IMR-90 (cell line): ENCODE results near the gene CFAP97. TPM values are rescaled to one million over a fixed set of nuclear protein-coding genes. Genes with fewer than 3 reads are reported as not detected.

Experiments
- ATAC-seq: fragments of 200-7000 bp; cut with Tn5 transposase; 2 replicates; pipeline ENCODE4 v1.9.1; 2020; ENCODE audit warnings: low read depth, mild to moderate bottlenecking, moderate library complexity
- BruUV-seq: library from RNA; stranded (reverse); fragments of 400-500 nt; replicated peaks from 2 replicates; lab custom pipeline; 2021; lab: Mats Ljungman, UMichigan
- CTCF ChIA-PET: fragments of 300-600 bp; formaldehyde crosslinking; extraction: SDS; loops from one replicate; lab custom pipeline; 2021; ENCODE audit warnings: antibody characterized with exemption; lab: Yijun Ruan, JAX
- POLR2A ChIA-PET: fragments of 300-600 bp; sonication (Branson Sonifier 250); formaldehyde crosslinking; loops from one replicate; lab custom pipeline; 2022; ENCODE audit warnings: antibody characterized with exemption; ENCODE audit not compliant: unreplicated experiment; lab: Charles Lee
- DNase-seq: peaks from one replicate; pipeline ENCODE4 v3.0.0; 2013
- H2AFZ ChIP-seq: replicated peaks from 2 replicates; pipeline ENCODE3; 2013; ENCODE audit warnings: low read length, mild to moderate bottlenecking; ENCODE audit not compliant: poor library complexity
- H2AK5ac ChIP-seq: 2 replicates; pipeline ENCODE4 v1.6.1; 2013; ENCODE audit warnings: low read depth, low read length, inconsistent platforms
- H2AK9ac ChIP-seq: replicated peaks from 2 replicates; pipeline ENCODE3; 2013; ENCODE audit warnings: mild to moderate bottlenecking, low read depth, low read length, moderate library complexity; ENCODE audit not compliant: poor library complexity
- H2BK120ac ChIP-seq: 2 replicates; pipeline ENCODE4 v1.6.1; 2013; ENCODE audit warnings: low read depth, low read length, inconsistent platforms
- H2BK15ac ChIP-seq: 3 replicates; pipeline ENCODE4 v1.6.1; 2013; ENCODE audit warnings: low read depth, low read length, inconsistent platforms
- H2BK20ac ChIP-seq: 2 replicates; pipeline ENCODE4 v1.6.1; 2013; ENCODE audit warnings: low read depth, mild to moderate bottlenecking, inconsistent platforms, low read length, moderate library complexity
- H2BK5ac ChIP-seq: 2 replicates; pipeline ENCODE4 v1.6.1; 2013; ENCODE audit warnings: mild to moderate bottlenecking, low read depth, low read length, inconsistent platforms; ENCODE audit not compliant: poor library complexity, severe bottlenecking
- H3K14ac ChIP-seq: replicated peaks from 2 replicates; pipeline ENCODE4 v1.6.1; 2013; ENCODE audit warnings: low read depth, low read length, inconsistent platforms
- H3K18ac ChIP-seq: 2 replicates; pipeline ENCODE4 v1.6.1; 2013; ENCODE audit warnings: low read depth, low read length, control low read depth
- H3K23ac ChIP-seq: 2 replicates; pipeline ENCODE4 v1.6.1; 2013; ENCODE audit warnings: low read depth, low read length, inconsistent platforms
- H3K27ac ChIP-seq: 2 replicates; pipeline ENCODE4 v1.5.1; 2013; ENCODE audit warnings: mild to moderate bottlenecking, control low read depth, low read length; ENCODE audit not compliant: insufficient read depth
- H3K27me3 ChIP-seq: 2 replicates; pipeline ENCODE4 v1.6.1; 2013; ENCODE audit warnings: low read length; ENCODE audit not compliant: control insufficient read depth, insufficient read depth
- H3K36me3 ChIP-seq: 2 replicates; pipeline ENCODE4 v1.6.1; 2013; ENCODE audit warnings: low read length, mixed read lengths; ENCODE audit not compliant: control insufficient read depth, insufficient read depth
- H3K4ac ChIP-seq: 2 replicates; pipeline ENCODE4 v1.6.1; 2013; ENCODE audit warnings: low read depth, low read length, inconsistent platforms
- H3K4me1 ChIP-seq: 2 replicates; pipeline ENCODE4 v1.6.1; 2013; ENCODE audit warnings: low read length, mixed read lengths; ENCODE audit not compliant: control insufficient read depth, insufficient read depth
- H3K4me2 ChIP-seq: 2 replicates; pipeline ENCODE4 v1.6.1; 2013; ENCODE audit warnings: low read depth, mild to moderate bottlenecking, control low read depth, low read length, moderate library complexity
- H3K4me3 ChIP-seq: 2 replicates; pipeline ENCODE4 v1.5.1; 2013; ENCODE audit warnings: low read depth, mild to moderate bottlenecking, control low read depth, low read length, moderate library complexity; ENCODE audit not compliant: insufficient read depth
- H3K56ac ChIP-seq: 2 replicates; pipeline ENCODE4 v1.6.1; 2013; ENCODE audit warnings: low read length, inconsistent platforms; ENCODE audit not compliant: insufficient read depth; ENCODE audit errors: extremely low read depth
- H3K79me1 ChIP-seq, 2 experiments: 2 replicates each; pipeline ENCODE4 v1.6.1; 2013; ENCODE audit warnings: low read length in 2 of 2, inconsistent platforms in 1 of 2, low read depth in 1 of 2
- H3K9ac ChIP-seq: 2 replicates; pipeline ENCODE4 v1.6.1; 2013; ENCODE audit warnings: low read depth, low read length, control low read depth
- H3K9me1 ChIP-seq: 2 replicates; pipeline ENCODE4 v1.6.1; 2013; ENCODE audit warnings: low read length, inconsistent platforms; ENCODE audit not compliant: insufficient read depth
- H3K9me3 ChIP-seq: 2 replicates; pipeline ENCODE4 v1.6.1; 2013; ENCODE audit warnings: low read length; ENCODE audit not compliant: control insufficient read depth, insufficient read depth
- H4K20me1 ChIP-seq: 2 replicates; pipeline ENCODE4 v1.6.1; 2013; ENCODE audit warnings: low read length, inconsistent platforms; ENCODE audit not compliant: insufficient read depth
- H4K5ac ChIP-seq: 2 replicates; pipeline ENCODE4 v1.6.1; 2013; ENCODE audit warnings: mild to moderate bottlenecking, low read depth, low read length, control low read depth
- H4K8ac ChIP-seq, 2 experiments: 2 replicates each; pipeline ENCODE4 v1.6.1; 2013; ENCODE audit warnings: low read depth in 2 of 2, low read length in 2 of 2, control low read depth in 1 of 2, inconsistent platforms in 1 of 2
- H4K91ac ChIP-seq: 2 replicates; pipeline ENCODE4 v1.6.1; 2013; ENCODE audit warnings: low read depth, low read length, inconsistent platforms; ENCODE audit not compliant: insufficient read depth
- BHLHE40 ChIP-seq: fragments of 150-350 bp; IDR thresholded peaks from 2 replicates; pipeline ENCODE4 v1.6.1; 2016; ENCODE audit warnings: mild to moderate bottlenecking, low read depth, low read length
- CEBPB ChIP-seq: IDR thresholded peaks from 2 replicates; pipeline ENCODE4 v1.6.1; 2012; ENCODE audit warnings: low read depth, low read length, improper control_type of control experiment
- CHD1 ChIP-seq: IDR thresholded peaks from 2 replicates; pipeline ENCODE4 v1.6.1; 2012; ENCODE audit warnings: low read depth, low read length, improper control_type of control experiment
- FOS ChIP-seq: fragments of 150-350 bp; IDR thresholded peaks from 2 replicates; pipeline ENCODE4 v1.6.1; 2016; ENCODE audit warnings: low read depth, low read length
- MAFK ChIP-seq: IDR thresholded peaks from 2 replicates; pipeline ENCODE4 v1.6.1; 2012; ENCODE audit warnings: low read depth, low read length, improper control_type of control experiment
- MAZ ChIP-seq: IDR thresholded peaks from 2 replicates; pipeline ENCODE4 v1.6.1; 2012; ENCODE audit warnings: low read depth, mild to moderate bottlenecking, low read length, improper control_type of control experiment, moderate library complexity, borderline replicate concordance
- MXI1 ChIP-seq: IDR thresholded peaks from 2 replicates; pipeline ENCODE4 v1.6.1; 2012; ENCODE audit warnings: low read depth, mild to moderate bottlenecking, low read length, moderate library complexity, borderline replicate concordance
- NFE2L2 ChIP-seq: fragments of 150-350 bp; IDR thresholded peaks from 2 replicates; pipeline ENCODE4 v1.6.1; 2016; ENCODE audit warnings: low read depth, mild to moderate bottlenecking, low read length
- POLR2A ChIP-seq: IDR thresholded peaks from 2 replicates; pipeline ENCODE4 v1.6.1; 2012; ENCODE audit warnings: mild to moderate bottlenecking, low read depth, low read length
- RAD21 ChIP-seq: IDR thresholded peaks from 2 replicates; pipeline ENCODE4 v1.6.1; 2012; ENCODE audit warnings: low read length, improper control_type of control experiment
- RCOR1 ChIP-seq: IDR thresholded peaks from 2 replicates; pipeline ENCODE4 v1.6.1; 2012; ENCODE audit warnings: mild to moderate bottlenecking, low read length, improper control_type of control experiment; ENCODE audit not compliant: insufficient replicate concordance
- RFX5 ChIP-seq: IDR thresholded peaks from 2 replicates; pipeline ENCODE4 v1.8.0; 2012; ENCODE audit warnings: low read depth, mild to moderate bottlenecking, low read length, moderate library complexity
- SMC3 ChIP-seq: fragments of 150-350 bp; IDR thresholded peaks from 2 replicates; pipeline ENCODE4 v1.6.1; 2016; ENCODE audit warnings: low read depth, mild to moderate bottlenecking, antibody characterized with exemption, low read length, moderate library complexity
- WGBS, 2 experiments: methylation state at CpG; one replicate each; pipeline versions ENCODE4 v1.1.5 to v1.1.7; 2013; ENCODE audit warnings: missing lambda C conversion rate in 2 of 2; ENCODE audit not compliant: insufficient read length in 1 of 2; ENCODE audit errors: extremely low coverage in 2 of 2; 5-methylcytosine and 5-hydroxymethylcytosine counted together
- dilution Hi-C: fragments of 300-500 bp; cut with HindIII; formaldehyde crosslinking; loops from one replicate; pipeline ENCODE4 v1.14.3; 2018; ENCODE audit warnings: low sequenced_read_pairs; ENCODE audit not compliant: unreplicated experiment
- in situ Hi-C: fragments of 300-500 bp; cut with MboI; formaldehyde crosslinking; loops from 3 replicates; pipeline ENCODE4 v1.14.3; 2019; ENCODE audit warnings: low sequenced_read_pairs, inconsistent platforms, mixed read lengths
- intact Hi-C: fragments of 100-400 bp; cut with micrococcal nuclease; formaldehyde crosslinking; loops from 2 replicates; pipeline ENCODE4 v1.10.0; 2022
- polyA plus RNA-seq, 3 experiments: library from polyadenylated mRNA; depleted of rRNA; stranded (reverse); fragments of >200 nt; gene quantifications; 2 replicates each; pipeline ENCODE4 v1.2.3, GENCODE V29; 2012; ENCODE audit warnings: low replicate concordance in 1 of 3
- total RNA-seq: library from RNA; depleted of rRNA; stranded (reverse); fragments of >200 nt; gene quantifications from 2 replicates; pipeline ENCODE4 v1.2.3, GENCODE V29; 2012
- TF ChIP-seq, protein P1 (sequence below): fragments of 150-350 bp; IDR thresholded peaks from 2 replicates; pipeline ENCODE4 v1.6.1; 2016; ENCODE audit warnings: low read depth, mild to moderate bottlenecking, low read length, moderate library complexity, borderline replicate concordance
- TF ChIP-seq, protein P2 (sequence below): fragments of 150-350 bp; IDR thresholded peaks from 2 replicates; pipeline ENCODE4 v1.6.1; 2017; ENCODE audit warnings: mild to moderate bottlenecking, antibody characterized with exemption, low read length, low read depth
- TF ChIP-seq, protein P3 (sequence below): conservative IDR thresholded peaks from 2 replicates; pipeline ENCODE4 v1.5.1; 2012; ENCODE audit warnings: mild to moderate bottlenecking, low read depth, low read length, improper control_type of control experiment

The CFAP97 gene
- total and polyA plus RNA-seq, 2 of the 4 experiments (the other 2 are of a cell fraction), result 14.5 to 16.0 TPM

DNA sequence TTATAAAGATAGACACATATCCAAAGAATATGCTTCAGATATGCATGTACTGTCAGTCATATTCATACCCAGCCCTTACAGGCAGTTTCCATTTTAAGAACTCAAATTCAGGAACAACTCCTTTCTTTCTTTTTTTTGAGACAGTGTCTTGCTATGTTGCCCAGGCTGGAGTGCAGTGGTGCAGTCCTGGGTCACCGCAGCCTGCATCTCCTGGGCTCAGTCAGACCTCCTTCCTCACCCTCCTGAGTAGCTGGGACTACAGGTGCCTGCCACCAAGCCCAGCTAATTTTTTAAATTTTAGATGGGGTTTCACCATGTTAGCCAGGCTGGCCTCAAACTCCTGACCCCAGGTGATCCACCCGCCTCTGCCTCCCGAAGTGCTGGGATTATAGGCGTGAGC lies 40.1 kb upstream of the CFAP97 start:
- Histone ChIP-seq H2AK5ac (no peak overlapping the region), H3K14ac (no peak overlapping the region), H3K9me3 (no peaks in the 10 kb centered on the region), H4K20me1 (no peaks in the 10 kb centered on the region), H3K9me1 (no peaks in the 10 kb centered on the region; the same call in 1 of the 2 replicates), H3K36me3 (no peaks in the 10 kb centered on the region), H4K8ac (no peak overlapping the region), H3K4me1 (peaks cover 4% of the 10 kb centered on the region), H2AK9ac (no peak overlapping the region), H2AFZ (no peak overlapping the region), H2BK20ac (no peak overlapping the region), H3K79me1 (peaks cover 15 to 18% of the 10 kb centered on the region in 2 experiments), H3K4ac (no peak overlapping the region), H2BK15ac (no peak overlapping the region), H3K4me3 (no peak overlapping the region), H3K9ac (no peak overlapping the region), H3K27me3 (no peaks in the 10 kb centered on the region), H3K4me2 (no peak overlapping the region), H3K18ac (no peak overlapping the region), H4K5ac (no peak overlapping the region), H2BK120ac (no peak overlapping the region), H4K91ac (no peak overlapping the region), H3K23ac (no peak overlapping the region), H3K27ac (no peak overlapping the region), H3K56ac (no peak overlapping the region), H2BK5ac (no peak overlapping the region)
- TF ChIP-seq MXI1, result no peak
- TF ChIP-seq NFE2L2, result no peak
- TF ChIP-seq, protein P1, sequence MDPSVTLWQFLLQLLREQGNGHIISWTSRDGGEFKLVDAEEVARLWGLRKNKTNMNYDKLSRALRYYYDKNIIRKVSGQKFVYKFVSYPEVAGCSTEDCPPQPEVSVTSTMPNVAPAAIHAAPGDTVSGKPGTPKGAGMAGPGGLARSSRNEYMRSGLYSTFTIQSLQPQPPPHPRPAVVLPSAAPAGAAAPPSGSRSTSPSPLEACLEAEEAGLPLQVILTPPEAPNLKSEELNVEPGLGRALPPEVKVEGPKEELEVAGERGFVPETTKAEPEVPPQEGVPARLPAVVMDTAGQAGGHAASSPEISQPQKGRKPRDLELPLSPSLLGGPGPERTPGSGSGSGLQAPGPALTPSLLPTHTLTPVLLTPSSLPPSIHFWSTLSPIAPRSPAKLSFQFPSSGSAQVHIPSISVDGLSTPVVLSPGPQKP, result no peak
- no peak for TF ChIP-seq CHD1
- TF ChIP-seq, protein P2, sequence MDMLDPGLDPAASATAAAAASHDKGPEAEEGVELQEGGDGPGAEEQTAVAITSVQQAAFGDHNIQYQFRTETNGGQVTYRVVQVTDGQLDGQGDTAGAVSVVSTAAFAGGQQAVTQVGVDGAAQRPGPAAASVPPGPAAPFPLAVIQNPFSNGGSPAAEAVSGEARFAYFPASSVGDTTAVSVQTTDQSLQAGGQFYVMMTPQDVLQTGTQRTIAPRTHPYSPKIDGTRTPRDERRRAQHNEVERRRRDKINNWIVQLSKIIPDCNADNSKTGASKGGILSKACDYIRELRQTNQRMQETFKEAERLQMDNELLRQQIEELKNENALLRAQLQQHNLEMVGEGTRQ, result no peak
- TF ChIP-seq MAZ, result no peak
- no peak for TF ChIP-seq RAD21
- no peak for TF ChIP-seq CEBPB
- no peak for TF ChIP-seq MAFK
- no peak for TF ChIP-seq FOS
- TF ChIP-seq BHLHE40, result no peak
- TF ChIP-seq SMC3, result no peak
- TF ChIP-seq, protein P3, sequence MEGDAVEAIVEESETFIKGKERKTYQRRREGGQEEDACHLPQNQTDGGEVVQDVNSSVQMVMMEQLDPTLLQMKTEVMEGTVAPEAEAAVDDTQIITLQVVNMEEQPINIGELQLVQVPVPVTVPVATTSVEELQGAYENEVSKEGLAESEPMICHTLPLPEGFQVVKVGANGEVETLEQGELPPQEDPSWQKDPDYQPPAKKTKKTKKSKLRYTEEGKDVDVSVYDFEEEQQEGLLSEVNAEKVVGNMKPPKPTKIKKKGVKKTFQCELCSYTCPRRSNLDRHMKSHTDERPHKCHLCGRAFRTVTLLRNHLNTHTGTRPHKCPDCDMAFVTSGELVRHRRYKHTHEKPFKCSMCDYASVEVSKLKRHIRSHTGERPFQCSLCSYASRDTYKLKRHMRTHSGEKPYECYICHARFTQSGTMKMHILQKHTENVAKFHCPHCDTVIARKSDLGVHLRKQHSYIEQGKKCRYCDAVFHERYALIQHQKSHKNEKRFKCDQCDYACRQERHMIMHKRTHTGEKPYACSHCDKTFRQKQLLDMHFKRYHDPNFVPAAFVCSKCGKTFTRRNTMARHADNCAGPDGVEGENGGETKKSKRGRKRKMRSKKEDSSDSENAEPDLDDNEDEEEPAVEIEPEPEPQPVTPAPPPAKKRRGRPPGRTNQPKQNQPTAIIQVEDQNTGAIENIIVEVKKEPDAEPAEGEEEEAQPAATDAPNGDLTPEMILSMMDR, result no peak
- TF ChIP-seq RFX5, result no peak
- TF ChIP-seq POLR2A, result no peak
- no peak for TF ChIP-seq RCOR1
- CTCF ChIA-PET, result no interaction called here
- ATAC-seq (no peak), DNase-seq (no peak)
- dilution Hi-C loops, result no loop called here
- in situ Hi-C loops, result no loop called here
- BruUV-seq, result no TSS peak
- no CpG with 5 or more reads among the region's 4 CpGs for WGBS, 2 experiments
- intact Hi-C loops, result no loop called here
- POLR2A ChIA-PET, result no interaction called here
